Fibroblast of the aortic adventitia (primary cell): ENCODE data around the gene FMNL2. TPM values are rescaled to one million over a fixed set of nuclear protein-coding genes. Genes with fewer than 3 reads are reported as not detected.

ENCODE experiments used
- small RNA-seq: library from RNA; depleted of rRNA; stranded (forward); fragments of <200 nt; gene quantifications from one replicate; pipeline ENCODE3, GENCODE V24; 2012
- total RNA-seq: library from RNA; depleted of rRNA; stranded (reverse); fragments of >200 nt; gene quantifications from 2 replicates; pipeline ENCODE4 v1.2.3, GENCODE V29; 2012; ENCODE audit warnings: low replicate concordance

Gene FMNL2
- total RNA-seq, 1 donor, result 23.6 TPM

Small RNA genes lying within 50 kb of the gene (small RNA-seq; reads per million reads assigned to genes)
- gene AC012443.1, result not detected

Other genes with a start within 250 kb of the FMNL2 start
- 4.8 and 7.5 TPM in 2 replicates for gene CACNB4, start 236.1 kb upstream of the FMNL2 start, total RNA-seq
- 62.0 and 67.7 TPM in 2 replicates for gene STAM2, start 159.4 kb upstream of the FMNL2 start, total RNA-seq